Measurements from ENCODE around the gene LINC01488. TPM values are rescaled to one million over a fixed set of nuclear protein-coding genes. Genes with fewer than 3 reads are reported as not detected.

The LINC01488 gene
- total and polyA plus RNA-seq, 3 donors from 2014 or later, result not detected

GRCh38 chr11:69439651-69440464 lies 41.6 kb upstream of the LINC01488 start:
- intact Hi-C loops (cut with DNase I; ENCODE audit: low total_unique reads), result loop anchor here (10.0 kb wide), 1 partner anchor 195 kb away; no protein-coding TSS in a partner anchor
- no peak for TF ChIP-seq POLR2A (IDR thresholded peaks at IDR 0.05)
- TF ChIP-seq CTCF (IDR thresholded peaks at IDR 0.05), result no peak
- H3K36me3 ChIP-seq (ENCODE audit: low read depth, missing control alignments), result no peaks in the 10 kb centered on the region
- H3K4me3 ChIP-seq, result no peak overlapping the region
- H3K27ac ChIP-seq, result no peak overlapping the region
- DNase-seq, result no peak
- H3K9me3 ChIP-seq, result no peaks in the 10 kb centered on the region
- H3K4me1 ChIP-seq, result peaks cover 21% of the 10 kb centered on the region
- WGBS, 2 donors, result 87 to 95% methylated on average over 11 to 13 of the region's 13 CpGs
- H3K27me3 ChIP-seq, result no peaks in the 10 kb centered on the region

GRCh38 chr11:69440876-69441275 lies 40.6 kb upstream of the LINC01488 start:
- H3K27ac ChIP-seq, result no peak overlapping the region
- H3K4me1 ChIP-seq, result peaks cover 21% of the 10 kb centered on the region
- H3K27me3 ChIP-seq, result no peaks in the 10 kb centered on the region
- H3K36me3 ChIP-seq (ENCODE audit: low read depth, missing control alignments), result no peaks in the 10 kb centered on the region
- WGBS, 2 donors, result 87 to 89% methylated on average over 6 of the region's 6 CpGs
- no peaks in the 10 kb centered on the region for H3K9me3 ChIP-seq
- DNase-seq, result no peak
- intact Hi-C loops (cut with DNase I; ENCODE audit: low total_unique reads), result loop anchor here (10.0 kb wide), 1 partner anchor 194 kb away; no protein-coding TSS in a partner anchor
- no peak overlapping the region for H3K4me3 ChIP-seq
- TF ChIP-seq CTCF (IDR thresholded peaks at IDR 0.05) (no peak), POLR2A (IDR thresholded peaks at IDR 0.05) (no peak)

GRCh38 chr11:69442012-69442806 lies 39.3 kb upstream of the LINC01488 start:
- intact Hi-C loops (cut with DNase I; ENCODE audit: low total_unique reads), result loop anchor here (10.0 kb wide), 1 partner anchor 193 kb away; no protein-coding TSS in a partner anchor
- H3K36me3 ChIP-seq (ENCODE audit: low read depth, missing control alignments), result no peaks in the 10 kb centered on the region
- TF ChIP-seq POLR2A (IDR thresholded peaks at IDR 0.05) (no peak), CTCF (IDR thresholded peaks at IDR 0.05) (no peak)
- peaks cover 21% of the 10 kb centered on the region for H3K4me1 ChIP-seq
- H3K9me3 ChIP-seq, result no peaks in the 10 kb centered on the region
- WGBS, 2 donors, result 73 to 80% methylated on average over 9 to 10 of the region's 10 CpGs
- no peak overlapping the region for H3K27ac ChIP-seq
- H3K4me3 ChIP-seq, result no peak overlapping the region
- no peak for DNase-seq
- H3K27me3 ChIP-seq, result no peaks in the 10 kb centered on the region

- Histone ChIP-seq H3K4me3 (peak overlapping the region in 1 of 2 donors; percentile 54), H3K27me3 (no peaks in the 10 kb centered on the region), H3K4me1 (peaks cover 21% of the 10 kb centered on the region), H3K36me3 (ENCODE audit: low read depth, missing control alignments) (no peaks in the 10 kb centered on the region), H3K27ac (no peak overlapping the region), H3K9me3 (no peaks in the 10 kb centered on the region)
- intact Hi-C loops (cut with DNase I; ENCODE audit: low total_unique reads), result loop anchor here (10.0 kb wide), 1 partner anchor 192 kb away; no protein-coding TSS in a partner anchor
- DNase-seq, result peak; percentile 31
- no peak for TF ChIP-seq POLR2A (IDR thresholded peaks at IDR 0.05)
- TF ChIP-seq CTCF (IDR thresholded peaks at IDR 0.05), result no peak
- 11 to 16% methylated on average over 8 to 10 of the region's 10 CpGs for WGBS, 2 donors
These were observed 38.7 kb upstream of the LINC01488 start for GRCh38 chr11:69442807-69443137.
